ENCODE data around the gene VCL.

VCL gene

GRCh38 chr10:74079028-74079935, 81.4 kb downstream of the VCL start:
- DNase-seq = no peak

DNA sequence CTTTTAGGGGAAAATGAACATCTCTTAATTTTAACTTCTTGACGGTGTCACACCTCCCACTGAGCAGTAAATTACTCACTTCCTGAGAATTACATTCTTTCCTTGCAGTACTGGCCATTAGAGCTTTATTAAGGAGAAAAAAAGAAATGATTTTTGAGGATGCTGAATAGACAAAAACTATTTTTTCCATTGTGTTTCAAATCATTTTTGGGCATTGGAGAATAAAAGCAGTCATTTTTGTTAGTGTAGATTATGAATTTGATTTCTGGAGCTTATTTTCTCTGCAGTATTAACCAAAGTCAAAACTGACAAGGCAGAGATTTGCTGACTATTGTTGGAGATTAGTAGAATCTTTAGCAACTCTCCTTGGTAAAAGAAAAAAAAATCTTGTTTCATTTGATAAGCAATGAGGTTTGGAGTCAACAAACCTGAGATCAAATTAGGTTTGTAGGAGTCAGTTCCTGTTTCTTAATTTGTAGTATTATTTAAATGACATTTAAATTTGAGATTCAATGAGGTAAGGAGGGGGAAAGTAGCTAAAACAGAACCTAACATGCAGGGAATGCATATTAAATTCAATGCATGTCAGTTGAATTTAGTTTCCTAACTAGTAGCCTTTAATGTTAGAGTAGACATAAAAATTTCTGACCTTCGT, 82.1 kb downstream of the VCL start:
- DNase-seq = no peak

DNA sequence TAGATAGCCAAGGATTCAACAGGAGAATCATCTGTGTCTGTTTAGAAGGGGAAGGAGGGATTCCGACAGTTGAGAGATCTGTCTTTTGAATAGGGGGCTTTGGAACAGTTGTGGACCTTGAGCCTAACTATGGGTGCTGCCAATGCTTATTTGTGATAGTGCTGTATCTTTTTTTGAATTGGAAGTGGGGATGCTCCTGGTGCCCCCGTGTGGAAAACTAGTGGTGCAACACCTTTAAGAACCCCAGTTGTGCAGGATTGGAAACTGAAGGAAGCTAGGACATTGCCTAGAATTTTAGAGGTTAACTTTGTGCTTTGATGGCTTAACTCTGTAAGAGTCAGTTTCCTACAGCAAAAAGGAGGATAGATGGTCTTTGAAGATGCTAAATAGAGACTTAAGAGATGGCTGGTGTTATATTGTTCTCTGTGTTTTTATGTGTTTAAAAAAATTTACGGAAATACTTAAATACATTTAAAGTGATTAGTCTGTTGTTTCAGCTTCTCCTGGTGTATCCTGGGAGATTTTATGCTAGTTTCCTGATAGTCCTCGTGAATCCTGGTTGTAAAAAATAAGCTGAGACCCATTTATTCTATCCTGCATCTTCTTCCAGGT, 83.4 kb downstream of the VCL start:
- DNase-seq = peak; percentile 47

DNA sequence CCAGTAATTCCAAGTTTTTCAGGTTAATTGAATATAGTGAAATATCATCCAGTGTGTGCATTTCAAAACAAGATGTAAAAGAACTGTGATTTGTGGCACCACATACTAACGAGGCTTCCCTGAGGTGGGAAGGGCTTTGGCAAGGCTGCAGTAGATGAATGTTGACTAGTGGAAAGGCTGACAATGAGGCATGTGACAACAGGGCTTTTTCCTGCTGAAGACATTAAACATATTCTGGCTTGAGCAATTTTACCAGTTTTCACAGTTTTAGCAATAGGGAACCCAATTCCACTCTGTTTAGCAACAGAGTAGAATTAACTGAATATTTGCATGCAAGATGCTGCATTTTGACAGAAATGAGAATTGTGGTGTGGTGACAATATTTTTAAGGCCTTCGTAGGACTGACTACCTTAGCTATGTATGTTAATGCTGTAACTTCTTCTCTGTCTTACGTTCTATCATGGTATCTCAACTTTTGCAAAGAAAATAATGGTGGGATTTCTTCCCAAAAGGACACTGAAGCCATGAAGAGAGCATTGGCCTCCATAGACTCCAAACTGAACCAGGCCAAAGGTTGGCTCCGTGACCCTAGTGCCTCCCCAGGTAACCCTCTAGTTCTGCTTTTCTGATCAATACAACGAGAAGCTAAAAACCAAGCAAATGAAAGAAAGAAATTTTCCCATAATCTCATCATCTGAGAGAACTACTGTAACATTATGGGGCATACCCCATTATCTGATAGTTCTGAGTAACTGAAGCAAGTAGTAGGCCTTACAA, 84.2 kb downstream of the VCL start:
- no peak for DNase-seq

DNA sequence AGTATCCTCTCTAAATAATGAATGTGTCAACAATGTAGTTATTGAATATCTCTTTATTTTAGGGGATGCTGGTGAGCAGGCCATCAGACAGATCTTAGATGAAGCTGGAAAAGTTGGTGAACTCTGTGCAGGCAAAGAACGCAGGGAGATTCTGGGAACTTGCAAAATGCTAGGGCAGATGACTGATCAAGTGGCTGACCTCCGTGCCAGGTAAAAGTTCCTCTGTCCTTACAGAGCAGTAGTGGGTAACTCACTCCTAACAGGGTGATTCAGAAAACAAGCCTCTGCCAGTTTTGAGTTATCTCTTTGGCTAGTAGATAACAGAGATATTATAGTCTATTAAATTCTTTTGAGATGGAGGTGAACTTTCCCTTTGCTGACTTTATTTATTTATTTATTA, 85.4 kb downstream of the VCL start:
- no peak for DNase-seq

GRCh38 chr10:74084955-74085354, 87.0 kb downstream of the VCL start:
- DNase-seq = no peak

- DNase-seq = no peak
Observed at GRCh38 chr10:74086317-74086716, 88.4 kb downstream of the VCL start.

- no peak for DNase-seq
Observed at GRCh38 chr10:74088722-74089121, 90.8 kb downstream of the VCL start.

DNA sequence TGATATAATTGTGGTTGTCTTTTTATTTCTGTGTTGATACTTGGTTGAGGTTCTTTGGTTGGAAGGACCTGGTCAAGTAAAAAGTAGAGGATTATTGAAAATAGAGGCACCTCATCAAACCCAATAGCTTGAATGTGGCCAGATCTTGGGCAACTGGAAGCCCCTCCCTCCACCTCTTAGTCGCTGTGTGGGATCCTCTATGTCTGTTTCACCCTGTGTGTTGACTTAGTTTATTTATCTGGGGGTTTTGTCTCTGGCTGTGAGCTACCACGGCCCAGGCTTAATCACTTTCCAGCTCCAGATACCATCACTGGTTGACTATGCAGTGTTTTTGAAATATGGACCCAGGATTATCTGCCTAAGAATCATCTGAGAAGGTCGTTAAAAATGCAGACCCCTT, 94.5 kb downstream of the VCL start:
- DNase-seq = no peak

DNA sequence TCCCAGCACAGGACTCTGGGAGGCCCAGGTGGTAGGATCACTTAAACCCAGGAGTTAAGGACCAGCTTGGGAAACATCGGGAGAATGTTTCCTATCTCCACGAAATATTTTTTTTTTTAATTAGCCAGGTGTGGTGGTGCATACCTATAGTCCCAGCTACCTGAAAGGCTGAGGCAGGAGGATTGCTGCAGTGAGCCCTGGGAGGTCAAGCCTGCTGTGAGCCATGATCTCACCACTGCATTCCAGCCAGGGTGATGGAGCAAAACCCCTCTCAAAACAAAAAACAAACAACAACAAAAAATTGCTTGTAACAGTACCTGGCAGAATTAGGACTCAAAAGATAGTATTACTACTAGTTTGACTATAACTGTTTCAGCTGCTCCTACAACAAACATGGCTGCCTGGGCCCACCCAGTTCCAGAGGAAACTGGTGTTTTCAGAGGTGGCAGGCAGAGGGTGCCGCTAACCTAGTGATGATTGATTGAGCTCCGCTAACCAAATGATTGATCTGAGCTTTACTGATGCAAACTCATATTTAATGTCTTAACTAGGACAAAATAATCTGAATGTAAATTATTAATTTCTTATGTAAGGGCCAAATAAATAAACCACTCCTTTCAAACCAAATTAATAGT, 95.7 kb downstream of the VCL start:
- DNase-seq = no peak

DNA sequence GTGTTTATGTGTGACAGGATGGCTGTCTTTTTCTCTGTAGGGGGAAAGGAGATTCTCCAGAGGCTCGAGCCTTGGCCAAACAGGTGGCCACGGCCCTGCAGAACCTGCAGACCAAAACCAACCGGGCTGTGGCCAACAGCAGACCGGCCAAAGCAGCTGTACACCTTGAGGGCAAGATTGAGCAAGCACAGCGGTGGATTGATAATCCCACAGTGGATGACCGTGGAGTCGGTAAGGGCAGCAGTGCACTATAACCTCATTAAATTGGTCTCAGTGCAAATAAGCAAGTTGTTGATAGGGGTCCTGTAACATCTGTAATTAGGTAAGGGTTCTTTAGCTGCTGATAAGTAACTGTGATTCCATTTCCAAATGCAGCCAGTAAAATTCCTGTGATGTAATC, 96.3 kb downstream of the VCL start:
- no peak for DNase-seq

DNA sequence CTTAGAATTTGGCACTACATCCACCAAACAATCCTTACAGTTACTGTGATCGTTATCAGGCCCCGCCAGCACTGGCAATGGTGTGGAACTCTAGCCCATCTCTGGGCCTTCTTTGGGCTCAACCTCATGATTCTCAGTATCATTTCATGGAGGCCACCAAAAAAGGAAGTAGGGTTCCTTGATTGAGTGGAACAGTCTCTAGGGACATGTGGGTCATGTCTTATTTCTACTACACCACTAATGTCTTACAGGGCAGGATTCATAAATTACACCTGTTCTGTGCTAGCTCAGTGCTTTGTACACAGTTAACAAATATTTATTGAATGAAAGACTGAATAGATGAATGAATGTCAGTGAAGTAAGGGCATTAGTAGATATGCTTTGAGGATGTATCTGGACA, 98.9 kb downstream of the VCL start:
- DNase-seq = no peak

DNA sequence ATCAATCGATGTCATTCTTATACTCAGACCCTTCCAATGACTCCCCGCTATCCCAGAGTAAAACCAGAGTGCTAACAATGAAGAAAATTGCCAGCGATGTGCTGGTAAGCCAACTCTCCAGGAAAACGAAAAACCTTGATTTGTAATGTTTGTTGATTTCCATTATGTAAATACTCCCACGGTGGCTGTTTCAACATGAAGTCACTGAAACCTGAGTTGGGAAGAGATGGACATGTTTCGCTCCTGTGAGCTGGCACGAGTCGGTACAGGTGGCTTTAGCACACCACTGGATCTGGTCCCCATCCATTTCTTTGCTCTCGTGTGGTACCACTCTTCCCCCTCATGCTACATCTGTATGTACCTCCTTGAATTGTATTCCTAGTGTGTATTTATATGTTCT, 99.9 kb downstream of the VCL start:
- DNase-seq = no peak

GRCh38 chr10:74099420-74099819, 101.5 kb downstream of the VCL start:
- DNase-seq = no peak

- DNase-seq = no peak
Observed at GRCh38 chr10:74099836-74100235, 101.9 kb downstream of the VCL start.

GRCh38 chr10:74103560-74104258, 105.8 kb downstream of the VCL start:
- no peak for DNase-seq

GRCh38 chr10:74104480-74104879, 106.6 kb downstream of the VCL start:
- DNase-seq = no peak

GRCh38 chr10:74104996-74105395, 107.1 kb downstream of the VCL start:
- no peak for DNase-seq

- no peak for DNase-seq
Observed at GRCh38 chr10:74107391-74107790, 109.5 kb downstream of the VCL start.

DNA sequence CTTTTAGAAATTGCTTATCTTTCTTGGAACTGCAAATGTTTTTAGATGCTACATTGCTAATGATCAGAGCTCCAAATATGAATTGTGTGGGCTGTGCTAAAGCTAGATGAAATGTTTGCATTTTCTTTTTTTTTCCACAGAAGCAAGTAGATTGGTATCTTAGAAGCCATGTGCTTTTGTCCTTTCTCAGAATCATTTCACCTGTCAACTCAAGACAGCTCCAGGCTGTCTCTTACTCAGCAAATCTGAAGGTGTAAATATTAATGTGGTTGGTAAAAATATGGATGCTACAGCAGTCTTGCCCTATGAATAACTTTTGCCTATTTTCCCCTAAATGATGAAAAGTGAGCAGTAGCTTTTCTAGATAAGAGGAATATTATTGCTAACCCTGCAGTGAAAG, 111.5 kb downstream of the VCL start:
- no peak for DNase-seq

DNA sequence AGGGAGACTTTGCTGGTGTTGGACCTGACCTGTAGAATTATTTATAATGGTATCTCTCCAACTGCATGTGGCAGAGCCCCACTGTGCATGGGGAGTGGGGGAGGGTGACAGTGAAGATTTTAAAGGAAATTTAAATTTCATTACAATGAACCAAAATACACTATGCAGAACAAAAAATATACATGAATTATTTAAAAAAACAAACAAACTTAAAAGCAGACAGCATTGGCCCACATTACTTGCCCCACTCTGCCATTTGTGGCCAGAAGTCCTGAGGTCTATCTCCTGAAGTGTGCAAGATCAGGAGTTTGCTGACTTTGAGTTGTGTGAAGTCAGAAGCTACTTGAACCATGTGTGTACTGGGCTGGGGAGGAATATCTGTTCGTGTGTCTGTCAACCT, 112.2 kb downstream of the VCL start:
- DNase-seq = no peak

GRCh38 chr10:74111799-74112198, 113.9 kb downstream of the VCL start:
- no peak for DNase-seq
